IMR-90 (cell line): Measurements from ENCODE around the gene TET1. TPM values are rescaled to one million over a fixed set of nuclear protein-coding genes. Genes with fewer than 3 reads are reported as not detected.
"Not testable (repeated sequence)": the region's sequence is repeated elsewhere in the genome, so short reads cannot be mapped to it uniquely, and the experiment has no call there.

Source experiments
- ATAC-seq: fragments of 200-7000 bp; cut with Tn5 transposase; 2 replicates; pipeline ENCODE4 v1.9.1; 2020; ENCODE audit warnings: low read depth, mild to moderate bottlenecking, moderate library complexity
- BruUV-seq: library from RNA; stranded (reverse); fragments of 400-500 nt; replicated peaks from 2 replicates; lab custom pipeline; 2021; lab: Mats Ljungman, UMichigan
- CTCF ChIA-PET: fragments of 300-600 bp; formaldehyde crosslinking; extraction: SDS; loops from one replicate; lab custom pipeline; 2021; ENCODE audit warnings: antibody characterized with exemption; lab: Yijun Ruan, JAX
- POLR2A ChIA-PET: fragments of 300-600 bp; sonication (Branson Sonifier 250); formaldehyde crosslinking; loops from one replicate; lab custom pipeline; 2022; ENCODE audit warnings: antibody characterized with exemption; ENCODE audit not compliant: unreplicated experiment; lab: Charles Lee
- DNase-seq: peaks from one replicate; pipeline ENCODE4 v3.0.0; 2013
- H2AFZ ChIP-seq: replicated peaks from 2 replicates; pipeline ENCODE3; 2013; ENCODE audit warnings: low read length, mild to moderate bottlenecking; ENCODE audit not compliant: poor library complexity
- H2AK5ac ChIP-seq: 2 replicates; pipeline ENCODE4 v1.6.1; 2013; ENCODE audit warnings: low read depth, low read length, inconsistent platforms
- H2AK9ac ChIP-seq: replicated peaks from 2 replicates; pipeline ENCODE3; 2013; ENCODE audit warnings: mild to moderate bottlenecking, low read depth, low read length, moderate library complexity; ENCODE audit not compliant: poor library complexity
- H2BK120ac ChIP-seq: 2 replicates; pipeline ENCODE4 v1.6.1; 2013; ENCODE audit warnings: low read depth, low read length, inconsistent platforms
- H2BK15ac ChIP-seq: 3 replicates; pipeline ENCODE4 v1.6.1; 2013; ENCODE audit warnings: low read depth, low read length, inconsistent platforms
- H2BK20ac ChIP-seq: 2 replicates; pipeline ENCODE4 v1.6.1; 2013; ENCODE audit warnings: low read depth, mild to moderate bottlenecking, inconsistent platforms, low read length, moderate library complexity
- H2BK5ac ChIP-seq: 2 replicates; pipeline ENCODE4 v1.6.1; 2013; ENCODE audit warnings: mild to moderate bottlenecking, low read depth, low read length, inconsistent platforms; ENCODE audit not compliant: poor library complexity, severe bottlenecking
- H3K14ac ChIP-seq: replicated peaks from 2 replicates; pipeline ENCODE4 v1.6.1; 2013; ENCODE audit warnings: low read depth, low read length, inconsistent platforms
- H3K18ac ChIP-seq: 2 replicates; pipeline ENCODE4 v1.6.1; 2013; ENCODE audit warnings: low read depth, low read length, control low read depth
- H3K23ac ChIP-seq: 2 replicates; pipeline ENCODE4 v1.6.1; 2013; ENCODE audit warnings: low read depth, low read length, inconsistent platforms
- H3K27ac ChIP-seq: 2 replicates; pipeline ENCODE4 v1.5.1; 2013; ENCODE audit warnings: mild to moderate bottlenecking, control low read depth, low read length; ENCODE audit not compliant: insufficient read depth
- H3K27me3 ChIP-seq: 2 replicates; pipeline ENCODE4 v1.6.1; 2013; ENCODE audit warnings: low read length; ENCODE audit not compliant: control insufficient read depth, insufficient read depth
- H3K36me3 ChIP-seq: 2 replicates; pipeline ENCODE4 v1.6.1; 2013; ENCODE audit warnings: low read length, mixed read lengths; ENCODE audit not compliant: control insufficient read depth, insufficient read depth
- H3K4ac ChIP-seq: 2 replicates; pipeline ENCODE4 v1.6.1; 2013; ENCODE audit warnings: low read depth, low read length, inconsistent platforms
- H3K4me1 ChIP-seq: 2 replicates; pipeline ENCODE4 v1.6.1; 2013; ENCODE audit warnings: low read length, mixed read lengths; ENCODE audit not compliant: control insufficient read depth, insufficient read depth
- H3K4me2 ChIP-seq: 2 replicates; pipeline ENCODE4 v1.6.1; 2013; ENCODE audit warnings: low read depth, mild to moderate bottlenecking, control low read depth, low read length, moderate library complexity
- H3K4me3 ChIP-seq: 2 replicates; pipeline ENCODE4 v1.5.1; 2013; ENCODE audit warnings: low read depth, mild to moderate bottlenecking, control low read depth, low read length, moderate library complexity; ENCODE audit not compliant: insufficient read depth
- H3K56ac ChIP-seq: 2 replicates; pipeline ENCODE4 v1.6.1; 2013; ENCODE audit warnings: low read length, inconsistent platforms; ENCODE audit not compliant: insufficient read depth; ENCODE audit errors: extremely low read depth
- H3K79me1 ChIP-seq, 2 experiments: 2 replicates each; pipeline ENCODE4 v1.6.1; 2013; ENCODE audit warnings: low read length in 2 of 2, inconsistent platforms in 1 of 2, low read depth in 1 of 2
- H3K9ac ChIP-seq: 2 replicates; pipeline ENCODE4 v1.6.1; 2013; ENCODE audit warnings: low read depth, low read length, control low read depth
- H3K9me1 ChIP-seq: 2 replicates; pipeline ENCODE4 v1.6.1; 2013; ENCODE audit warnings: low read length, inconsistent platforms; ENCODE audit not compliant: insufficient read depth
- H3K9me3 ChIP-seq: 2 replicates; pipeline ENCODE4 v1.6.1; 2013; ENCODE audit warnings: low read length; ENCODE audit not compliant: control insufficient read depth, insufficient read depth
- H4K20me1 ChIP-seq: 2 replicates; pipeline ENCODE4 v1.6.1; 2013; ENCODE audit warnings: low read length, inconsistent platforms; ENCODE audit not compliant: insufficient read depth
- H4K5ac ChIP-seq: 2 replicates; pipeline ENCODE4 v1.6.1; 2013; ENCODE audit warnings: mild to moderate bottlenecking, low read depth, low read length, control low read depth
- H4K8ac ChIP-seq, 2 experiments: 2 replicates each; pipeline ENCODE4 v1.6.1; 2013; ENCODE audit warnings: low read depth in 2 of 2, low read length in 2 of 2, control low read depth in 1 of 2, inconsistent platforms in 1 of 2
- H4K91ac ChIP-seq: 2 replicates; pipeline ENCODE4 v1.6.1; 2013; ENCODE audit warnings: low read depth, low read length, inconsistent platforms; ENCODE audit not compliant: insufficient read depth
- CEBPB ChIP-seq: IDR thresholded peaks from 2 replicates; pipeline ENCODE4 v1.6.1; 2012; ENCODE audit warnings: low read depth, low read length, improper control_type of control experiment
- CHD1 ChIP-seq: IDR thresholded peaks from 2 replicates; pipeline ENCODE4 v1.6.1; 2012; ENCODE audit warnings: low read depth, low read length, improper control_type of control experiment
- FOS ChIP-seq: fragments of 150-350 bp; IDR thresholded peaks from 2 replicates; pipeline ENCODE4 v1.6.1; 2016; ENCODE audit warnings: low read depth, low read length
- MAZ ChIP-seq: IDR thresholded peaks from 2 replicates; pipeline ENCODE4 v1.6.1; 2012; ENCODE audit warnings: low read depth, mild to moderate bottlenecking, low read length, improper control_type of control experiment, moderate library complexity, borderline replicate concordance
- MXI1 ChIP-seq: IDR thresholded peaks from 2 replicates; pipeline ENCODE4 v1.6.1; 2012; ENCODE audit warnings: low read depth, mild to moderate bottlenecking, low read length, moderate library complexity, borderline replicate concordance
- NFE2L2 ChIP-seq: fragments of 150-350 bp; IDR thresholded peaks from 2 replicates; pipeline ENCODE4 v1.6.1; 2016; ENCODE audit warnings: low read depth, mild to moderate bottlenecking, low read length
- POLR2A ChIP-seq: IDR thresholded peaks from 2 replicates; pipeline ENCODE4 v1.6.1; 2012; ENCODE audit warnings: mild to moderate bottlenecking, low read depth, low read length
- RAD21 ChIP-seq: IDR thresholded peaks from 2 replicates; pipeline ENCODE4 v1.6.1; 2012; ENCODE audit warnings: low read length, improper control_type of control experiment
- RCOR1 ChIP-seq: IDR thresholded peaks from 2 replicates; pipeline ENCODE4 v1.6.1; 2012; ENCODE audit warnings: mild to moderate bottlenecking, low read length, improper control_type of control experiment; ENCODE audit not compliant: insufficient replicate concordance
- SMC3 ChIP-seq: fragments of 150-350 bp; IDR thresholded peaks from 2 replicates; pipeline ENCODE4 v1.6.1; 2016; ENCODE audit warnings: low read depth, mild to moderate bottlenecking, antibody characterized with exemption, low read length, moderate library complexity
- USF2 ChIP-seq: fragments of 150-350 bp; IDR thresholded peaks from 2 replicates; pipeline ENCODE4 v1.6.1; 2017; ENCODE audit warnings: mild to moderate bottlenecking, antibody characterized with exemption, low read length, low read depth
- WGBS, 2 experiments: methylation state at CpG; one replicate each; pipeline versions ENCODE4 v1.1.5 to v1.1.7; 2013; ENCODE audit warnings: missing lambda C conversion rate in 2 of 2; ENCODE audit not compliant: insufficient read length in 1 of 2; ENCODE audit errors: extremely low coverage in 2 of 2; 5-methylcytosine and 5-hydroxymethylcytosine counted together
- dilution Hi-C: fragments of 300-500 bp; cut with HindIII; formaldehyde crosslinking; loops from one replicate; pipeline ENCODE4 v1.14.3; 2018; ENCODE audit warnings: low sequenced_read_pairs; ENCODE audit not compliant: unreplicated experiment
- in situ Hi-C: fragments of 300-500 bp; cut with MboI; formaldehyde crosslinking; loops from 3 replicates; pipeline ENCODE4 v1.14.3; 2019; ENCODE audit warnings: low sequenced_read_pairs, inconsistent platforms, mixed read lengths
- intact Hi-C: fragments of 100-400 bp; cut with micrococcal nuclease; formaldehyde crosslinking; loops from 2 replicates; pipeline ENCODE4 v1.10.0; 2022
- polyA plus RNA-seq, 3 experiments: library from polyadenylated mRNA; depleted of rRNA; stranded (reverse); fragments of >200 nt; gene quantifications; 2 replicates each; pipeline ENCODE4 v1.2.3, GENCODE V29; 2012; ENCODE audit warnings: low replicate concordance in 1 of 3
- total RNA-seq: library from RNA; depleted of rRNA; stranded (reverse); fragments of >200 nt; gene quantifications from 2 replicates; pipeline ENCODE4 v1.2.3, GENCODE V29; 2012

The TET1 gene
- total and polyA plus RNA-seq, 2 of the 4 experiments (the other 2 are of a cell fraction), result 1.0 to 4.3 TPM

GRCh38 chr10:68705548-68705947 is 145.4 kb downstream of the TET1 start:
- no peak overlapping the region for H3K56ac ChIP-seq
- TF ChIP-seq CEBPB (no peak), MAZ (no peak), USF2 (no peak), MXI1 (no peak), FOS (no peak), RCOR1 (no peak), NFE2L2 (no peak), CHD1 (no peak), POLR2A (no peak), RAD21 (no peak), SMC3 (no peak)
- POLR2A ChIA-PET, result no interaction called here
- H3K4ac ChIP-seq, result no peak overlapping the region
- H4K8ac ChIP-seq, result no peak overlapping the region
- H3K4me3 ChIP-seq, result no peak overlapping the region
- no peak overlapping the region for H2BK20ac ChIP-seq
- ATAC-seq (no peak), DNase-seq (no peak)
- H4K5ac ChIP-seq, result no peak overlapping the region
- H2BK15ac ChIP-seq, result no peak overlapping the region
- H3K4me1 ChIP-seq, result no peaks in the 10 kb centered on the region
- H3K4me2 ChIP-seq, result no peak overlapping the region
- H2BK120ac ChIP-seq, result no peak overlapping the region
- in situ Hi-C loops (no loop called here), intact Hi-C loops (no loop called here), dilution Hi-C loops (no loop called here)
- BruUV-seq, result no TSS peak
- no peaks in the 10 kb centered on the region for H3K79me1 ChIP-seq
- H3K9ac ChIP-seq, result no peak overlapping the region
- CTCF ChIA-PET, result no interaction called here
- no peak overlapping the region for H4K91ac ChIP-seq
- H2AFZ ChIP-seq, result no peak overlapping the region
- no peaks in the 10 kb centered on the region for H3K27me3 ChIP-seq
- no peak overlapping the region for H2BK5ac ChIP-seq
- no peaks in the 10 kb centered on the region for H3K9me3 ChIP-seq
- no peak overlapping the region for H2AK9ac ChIP-seq
- H3K27ac ChIP-seq, result no peak overlapping the region
- H2AK5ac ChIP-seq, result no peak overlapping the region
- H3K9me1 ChIP-seq, result no peaks in the 10 kb centered on the region
- WGBS, 2 experiments, result no CpG with 5 or more reads among the region's 1 CpG
- H3K36me3 ChIP-seq, result no peaks in the 10 kb centered on the region
- H3K23ac ChIP-seq, result no peak overlapping the region
- H3K18ac ChIP-seq, result no peak overlapping the region
- H4K20me1 ChIP-seq, result no peaks in the 10 kb centered on the region
- H3K14ac ChIP-seq, result no peak overlapping the region

GRCh38 chr10:68708987-68709386 is 148.8 kb downstream of the TET1 start:
- H2BK120ac ChIP-seq, H4K8ac ChIP-seq, BruUV-seq, H3K9me1 ChIP-seq, H2AFZ ChIP-seq, POLR2A ChIA-PET, H4K20me1 ChIP-seq, H3K9me3 ChIP-seq, dilution Hi-C loops, H2BK20ac ChIP-seq, CTCF ChIA-PET, intact Hi-C loops, H3K14ac ChIP-seq, H4K5ac ChIP-seq, H2AK5ac ChIP-seq, H3K23ac ChIP-seq, H3K18ac ChIP-seq, H2AK9ac ChIP-seq, H2BK5ac ChIP-seq, H3K79me1 ChIP-seq, H3K27ac ChIP-seq, H3K4ac ChIP-seq, DNase-seq, H3K9ac ChIP-seq, H3K36me3 ChIP-seq, H3K27me3 ChIP-seq, H3K56ac ChIP-seq, H3K4me2 ChIP-seq, H3K4me3 ChIP-seq, ATAC-seq, H2BK15ac ChIP-seq, H3K4me1 ChIP-seq, in situ Hi-C loops, H4K91ac ChIP-seq: not testable (repeated sequence)
- WGBS, 2 experiments, result 95% methylated on average over 3 of the region's 5 CpGs; no CpG with 5 or more reads in 1 of the 2 experiments
